Measurements from ENCODE around the gene INTS13. TPM values are rescaled to one million over a fixed set of nuclear protein-coding genes. Genes with fewer than 3 reads are reported as not detected.

Gene INTS13
- total RNA-seq = 10 to 100 TPM; 33.1 to 35.0 TPM
- polyA plus RNA-seq (ENCODE audit: insufficient read length in 2 of 2) = 10 to 100 TPM; 34.0 to 35.3 TPM
- long read RNA-seq, donor 1, partial matches to known transcripts = 0 of 2 reads
- long read RNA-seq, donor 1, other reads (novel, unspliced or antisense) = 0 of 2 reads
- long read RNA-seq, donor 2 = 0 reads
- long read RNA-seq, donor 3, partial matches to known transcripts = 0 of 2 reads
- long read RNA-seq, donor 3, other reads (novel, unspliced or antisense) = 0 of 2 reads
- long read RNA-seq, donor 4, partial matches to known transcripts = 0 of 1 reads
- long read RNA-seq, donor 4, other reads (novel, unspliced or antisense) = 0 of 1 reads

- peak within 1 kb of the TSS; percentile 92 for H3K4me3 ChIP-seq (ENCODE audit: low read depth, low read length)
- H3K4me1 ChIP-seq (ENCODE audit: control insufficient read depth, insufficient read depth, low read length) = no peaks in the 10 kb centered on the region
- peak; percentile 98 to 100 (median 100) for DNase-seq (ENCODE audit: low read depth in 4 of 6, low spot score in 6 of 6)
- H3K9me3 ChIP-seq (ENCODE audit: control insufficient read depth, insufficient read depth, low read length) = no peaks in the 10 kb centered on the region
- H3K27ac ChIP-seq (ENCODE audit: low read depth, low read length) = peak within 1 kb of the TSS; percentile 97
- no peaks in the 10 kb centered on the region for H3K36me3 ChIP-seq (ENCODE audit: control insufficient read depth, insufficient read depth, low read length)
- WGBS (ENCODE audit: insufficient coverage) = under 1% methylated on average over 62 of the region's 69 CpGs
- H3K27me3 ChIP-seq (ENCODE audit: control insufficient read depth, insufficient read depth, low read length) = no peaks in the 10 kb centered on the region
Observed at GRCh38 chr12:26937863-26938700, at the start of gene INTS13, which contains the start of gene FGFR1OP2. Gene INTS13 (minus strand): TSS chr12:26937981. CDS start chr12:26936803, 1,178 bp downstream. Gene FGFR1OP2 (plus strand): TSS chr12:26938470. CDS start chr12:26954159, 15,689 bp downstream.

GRCh38 chr12:26982866-26983265 lies 45.1 kb upstream of the INTS13 start:
- Histone ChIP-seq H3K4me3 (ENCODE audit: low read depth, low read length) (no peak overlapping the region), H3K9me3 (ENCODE audit: control insufficient read depth, insufficient read depth, low read length) (no peaks in the 10 kb centered on the region), H3K36me3 (ENCODE audit: control insufficient read depth, insufficient read depth, low read length) (peaks cover 21% of the 10 kb centered on the region), H3K27me3 (ENCODE audit: control insufficient read depth, insufficient read depth, low read length) (no peaks in the 10 kb centered on the region), H3K27ac (ENCODE audit: low read depth, low read length) (no peak overlapping the region), H3K4me1 (ENCODE audit: control insufficient read depth, insufficient read depth, low read length) (no peaks in the 10 kb centered on the region)
- WGBS (ENCODE audit: insufficient coverage) = no CpG with 5 or more reads among the region's 2 CpGs
- DNase-seq (ENCODE audit: low read depth in 4 of 6, low spot score in 6 of 6) = no peak

- Histone ChIP-seq H3K27me3 (ENCODE audit: control insufficient read depth, insufficient read depth, low read length) (no peaks in the 10 kb centered on the region), H3K36me3 (ENCODE audit: control insufficient read depth, insufficient read depth, low read length) (peaks cover 20% of the 10 kb centered on the region), H3K9me3 (ENCODE audit: control insufficient read depth, insufficient read depth, low read length) (no peaks in the 10 kb centered on the region), H3K27ac (ENCODE audit: low read depth, low read length) (no peak overlapping the region), H3K4me1 (ENCODE audit: control insufficient read depth, insufficient read depth, low read length) (no peaks in the 10 kb centered on the region), H3K4me3 (ENCODE audit: low read depth, low read length) (no peak overlapping the region)
- peak in 1 of 6 donors; percentile 21 for DNase-seq (ENCODE audit: low read depth in 4 of 6, low spot score in 6 of 6)
- WGBS (ENCODE audit: insufficient coverage) = 82% methylated on average over 9 of the region's 11 CpGs
Observed at GRCh38 chr12:26979733-26980132, 42.0 kb upstream of the INTS13 start.

- H3K4me3 ChIP-seq (ENCODE audit: low read depth, low read length) = no peak overlapping the region
- H3K4me1 ChIP-seq (ENCODE audit: control insufficient read depth, insufficient read depth, low read length) = no peaks in the 10 kb centered on the region
- no peak for DNase-seq (ENCODE audit: low read depth in 4 of 6, low spot score in 6 of 6)
- WGBS (ENCODE audit: insufficient coverage) = 100% methylated on average over 1 of the region's 1 CpG
- H3K27ac ChIP-seq (ENCODE audit: low read depth, low read length) = no peak overlapping the region
- peaks cover 20% of the 10 kb centered on the region for H3K36me3 ChIP-seq (ENCODE audit: control insufficient read depth, insufficient read depth, low read length)
- H3K27me3 ChIP-seq (ENCODE audit: control insufficient read depth, insufficient read depth, low read length) = no peaks in the 10 kb centered on the region
- H3K9me3 ChIP-seq (ENCODE audit: control insufficient read depth, insufficient read depth, low read length) = no peaks in the 10 kb centered on the region
Observed at GRCh38 chr12:26978801-26979200, 41.0 kb upstream of the INTS13 start.

GRCh38 chr12:26976687-26977086 lies 38.9 kb upstream of the INTS13 start:
- peaks cover 16% of the 10 kb centered on the region for H3K36me3 ChIP-seq (ENCODE audit: control insufficient read depth, insufficient read depth, low read length)
- H3K4me1 ChIP-seq (ENCODE audit: control insufficient read depth, insufficient read depth, low read length) = no peaks in the 10 kb centered on the region
- H3K27ac ChIP-seq (ENCODE audit: low read depth, low read length) = no peak overlapping the region
- no peaks in the 10 kb centered on the region for H3K9me3 ChIP-seq (ENCODE audit: control insufficient read depth, insufficient read depth, low read length)
- no peak for DNase-seq (ENCODE audit: low read depth in 4 of 6, low spot score in 6 of 6)
- no peaks in the 10 kb centered on the region for H3K27me3 ChIP-seq (ENCODE audit: control insufficient read depth, insufficient read depth, low read length)
- 86% methylated on average over 1 of the region's 2 CpGs for WGBS (ENCODE audit: insufficient coverage)
- H3K4me3 ChIP-seq (ENCODE audit: low read depth, low read length) = no peak overlapping the region

- Histone ChIP-seq H3K36me3 (ENCODE audit: control insufficient read depth, insufficient read depth, low read length) (peaks cover 8% of the 10 kb centered on the region), H3K27me3 (ENCODE audit: control insufficient read depth, insufficient read depth, low read length) (no peaks in the 10 kb centered on the region), H3K9me3 (ENCODE audit: control insufficient read depth, insufficient read depth, low read length) (no peaks in the 10 kb centered on the region), H3K4me3 (ENCODE audit: low read depth, low read length) (no peak overlapping the region), H3K27ac (ENCODE audit: low read depth, low read length) (no peak overlapping the region), H3K4me1 (ENCODE audit: control insufficient read depth, insufficient read depth, low read length) (no peaks in the 10 kb centered on the region)
- no CpG with 5 or more reads among the region's 2 CpGs for WGBS (ENCODE audit: insufficient coverage)
- no peak for DNase-seq (ENCODE audit: low read depth in 4 of 6, low spot score in 6 of 6)
Observed at GRCh38 chr12:26971963-26972362, 34.2 kb upstream of the INTS13 start.

- no peaks in the 10 kb centered on the region for H3K4me1 ChIP-seq (ENCODE audit: control insufficient read depth, insufficient read depth, low read length)
- DNase-seq (ENCODE audit: low read depth in 4 of 6, low spot score in 6 of 6) = no peak
- H3K27me3 ChIP-seq (ENCODE audit: control insufficient read depth, insufficient read depth, low read length) = no peaks in the 10 kb centered on the region
- peaks cover 8% of the 10 kb centered on the region for H3K36me3 ChIP-seq (ENCODE audit: control insufficient read depth, insufficient read depth, low read length)
- H3K27ac ChIP-seq (ENCODE audit: low read depth, low read length) = no peak overlapping the region
- no peak overlapping the region for H3K4me3 ChIP-seq (ENCODE audit: low read depth, low read length)
- no peaks in the 10 kb centered on the region for H3K9me3 ChIP-seq (ENCODE audit: control insufficient read depth, insufficient read depth, low read length)
- 100% methylated on average over 2 of the region's 2 CpGs for WGBS (ENCODE audit: insufficient coverage)
Observed at GRCh38 chr12:26970136-26970535, 32.4 kb upstream of the INTS13 start.

GRCh38 chr12:26966842-26967241 lies 29.1 kb upstream of the INTS13 start:
- 95% methylated on average over 3 of the region's 3 CpGs for WGBS (ENCODE audit: insufficient coverage)
- Histone ChIP-seq H3K27me3 (ENCODE audit: control insufficient read depth, insufficient read depth, low read length) (no peaks in the 10 kb centered on the region), H3K36me3 (ENCODE audit: control insufficient read depth, insufficient read depth, low read length) (peaks cover 4% of the 10 kb centered on the region), H3K9me3 (ENCODE audit: control insufficient read depth, insufficient read depth, low read length) (no peaks in the 10 kb centered on the region), H3K4me3 (ENCODE audit: low read depth, low read length) (no peak overlapping the region), H3K4me1 (ENCODE audit: control insufficient read depth, insufficient read depth, low read length) (no peaks in the 10 kb centered on the region), H3K27ac (ENCODE audit: low read depth, low read length) (no peak overlapping the region)
- DNase-seq (ENCODE audit: low read depth in 4 of 6, low spot score in 6 of 6) = no peak

GRCh38 chr12:26963413-26963812 lies 25.6 kb upstream of the INTS13 start:
- no peak overlapping the region for H3K4me3 ChIP-seq (ENCODE audit: low read depth, low read length)
- H3K27ac ChIP-seq (ENCODE audit: low read depth, low read length) = no peak overlapping the region
- H3K9me3 ChIP-seq (ENCODE audit: control insufficient read depth, insufficient read depth, low read length) = no peaks in the 10 kb centered on the region
- H3K4me1 ChIP-seq (ENCODE audit: control insufficient read depth, insufficient read depth, low read length) = no peaks in the 10 kb centered on the region
- no peaks in the 10 kb centered on the region for H3K36me3 ChIP-seq (ENCODE audit: control insufficient read depth, insufficient read depth, low read length)
- H3K27me3 ChIP-seq (ENCODE audit: control insufficient read depth, insufficient read depth, low read length) = no peaks in the 10 kb centered on the region
- WGBS (ENCODE audit: insufficient coverage) = no CpG with 5 or more reads among the region's 1 CpG
- no peak for DNase-seq (ENCODE audit: low read depth in 4 of 6, low spot score in 6 of 6)
